Keratinocyte (primary cell): Measurements from ENCODE around the gene SYTL1. TPM values are rescaled to one million over a fixed set of nuclear protein-coding genes. Genes with fewer than 3 reads are reported as not detected.

Source experiments
- DNase-seq: peaks from one replicate; pipeline ENCODE4 v3.0.0-alpha.2; 2011; ENCODE audit warnings: low read depth, missing footprints, low spot score
- FAIRE-seq: peaks from 2 replicates; lab custom pipeline; 2011; peaks lifted over from hg19 to GRCh38; lab: Jason Lieb, UNC
- H2AFZ ChIP-seq: 2 replicates; pipeline ENCODE4 v1.6.0; 2012; ENCODE audit warnings: low read length, control low read depth, inconsistent platforms; ENCODE audit not compliant: control insufficient read depth
- H3K27ac ChIP-seq: 2 replicates; pipeline ENCODE4 v1.5.1; 2011; ENCODE audit warnings: low read length; ENCODE audit not compliant: control insufficient read depth, insufficient read depth
- H3K27me3 ChIP-seq: 3 replicates; pipeline ENCODE4 v1.6.0; 2011; ENCODE audit warnings: low read length; ENCODE audit not compliant: control insufficient read depth, insufficient read depth; ENCODE audit errors: extremely low read depth
- H3K36me3 ChIP-seq, 2 experiments: 2 replicates in 1 of 2; 3 replicates in 1 of 2; pipeline ENCODE4 v1.5.1; 2011; ENCODE audit warnings: low read length in 2 of 2, mild to moderate bottlenecking in 1 of 2; ENCODE audit not compliant: control insufficient read depth in 2 of 2, insufficient read depth in 2 of 2; ENCODE audit errors: extremely low read depth in 1 of 2
- H3K4me1 ChIP-seq: 3 replicates; pipeline ENCODE4 v1.5.1; 2011; ENCODE audit warnings: low read length; ENCODE audit not compliant: control insufficient read depth, insufficient read depth; ENCODE audit errors: extremely low read depth
- H3K4me2 ChIP-seq: 3 replicates; pipeline ENCODE4 v1.6.0; 2011; ENCODE audit warnings: low read depth, low read length; ENCODE audit not compliant: control insufficient read depth, insufficient read depth; ENCODE audit errors: extremely low read depth
- H3K4me3 ChIP-seq, 3 experiments: fragments of 200-600 bp in 1 of 3; sonication (generic) in 1 of 3; 2 replicates in 2 of 3; 3 replicates in 1 of 3; pipeline ENCODE4 v1.5.1; 2011 to 2016; ENCODE audit warnings: low read length in 3 of 3, mild to moderate bottlenecking in 3 of 3, control low read depth in 2 of 3, inconsistent platforms in 1 of 3, low read depth in 1 of 3, mixed read lengths in 1 of 3, mixed run types in 1 of 3, moderate library complexity in 1 of 3; ENCODE audit not compliant: control insufficient read depth in 2 of 3, insufficient read depth in 2 of 3; ENCODE audit errors: extremely low read depth in 1 of 3
- H3K79me2 ChIP-seq: 2 replicates; pipeline ENCODE4 v1.6.0; 2012; ENCODE audit warnings: low read length; ENCODE audit not compliant: control insufficient read depth, insufficient read depth
- H3K9ac ChIP-seq: 3 replicates; pipeline ENCODE4 v1.6.0; 2011; ENCODE audit warnings: low read length; ENCODE audit not compliant: control insufficient read depth, insufficient read depth; ENCODE audit errors: extremely low read depth
- H3K9me1 ChIP-seq: 3 replicates; pipeline ENCODE4 v1.6.0; 2011; ENCODE audit warnings: low read length; ENCODE audit not compliant: control insufficient read depth, insufficient read depth; ENCODE audit errors: extremely low read depth
- H3K9me3 ChIP-seq: 2 replicates; pipeline ENCODE4 v1.5.1; 2012; ENCODE audit warnings: low read depth, low read length; ENCODE audit not compliant: control insufficient read depth
- H4K20me1 ChIP-seq: 3 replicates; pipeline ENCODE4 v1.6.0; 2011; ENCODE audit warnings: low read length; ENCODE audit not compliant: control insufficient read depth, insufficient read depth; ENCODE audit errors: extremely low read depth
- EZH2 ChIP-seq: IDR thresholded peaks from one replicate; pipeline ENCODE4 v1.6.1; 2012; ENCODE audit warnings: inconsistent platforms, mild to moderate bottlenecking, low read length, moderate library complexity
- dilution Hi-C: fragments of 300-500 bp; cut with MboI; formaldehyde crosslinking; loops from one replicate; pipeline ENCODE4 v1.7.0; 2020; ENCODE audit warnings: low sequenced_read_pairs; ENCODE audit not compliant: extremely low pct_ligation_motif_present
- polyA plus RNA-seq, 5 experiments: library from polyadenylated mRNA; depleted of rRNA in 3 of 5; stranded (reverse) in 3 of 5; stranded (forward) in 1 of 5; unstranded in 1 of 5; fragments of >200 nt; gene quantifications; 1 replicate in 1 of 5; 2 replicates in 3 of 5; 3 replicates in 1 of 5; pipeline versions ENCODE4 v1.2.1 to v1.2.3, GENCODE V29; 2011 to 2012; ENCODE audit warnings: missing spikeins in 2 of 5, low read depth in 1 of 5, low replicate concordance in 1 of 5
- TF ChIP-seq, protein P1 (sequence below), 3 experiments: IDR thresholded peaks in 1 of 3; conservative IDR thresholded peaks in 1 of 3; optimal IDR thresholded peaks in 1 of 3; 2 replicates in 2 of 3; 3 replicates in 1 of 3; pipeline versions ENCODE3 to v1.5.1; 2011; ENCODE audit warnings: low read length in 3 of 3, mild to moderate bottlenecking in 3 of 3, moderate library complexity in 2 of 3, control low read depth in 1 of 3, inconsistent platforms in 1 of 3; ENCODE audit not compliant: insufficient read depth in 2 of 3; ENCODE audit errors: extremely low read depth in 1 of 3

SYTL1 gene
- polyA plus RNA-seq, 1 donor (not counting 4 experiments of a cell fraction or from before 2014, with no cell fraction given), result 15.6 TPM

DNA sequence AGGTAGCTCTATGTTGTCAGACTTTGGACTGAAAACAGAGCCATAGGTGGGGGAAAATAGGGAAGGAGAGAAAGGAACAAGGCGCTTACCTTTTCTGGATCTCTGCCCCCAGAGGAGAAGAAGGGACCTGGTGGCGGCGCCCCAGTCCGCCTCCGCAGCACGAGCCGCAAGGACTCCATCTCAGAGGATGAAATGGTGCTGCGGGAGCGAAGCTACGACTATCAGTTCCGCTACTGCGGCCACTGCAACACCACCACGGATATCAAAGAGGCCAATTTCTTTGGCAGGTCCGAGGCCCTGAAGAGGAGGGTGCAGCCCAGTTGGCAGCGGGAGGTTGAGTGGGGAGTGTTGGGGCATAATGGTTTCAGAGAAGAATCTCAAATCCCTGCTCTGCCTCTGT, 38.3 kb upstream of the SYTL1 start:
- peaks cover 3 to 4% of the 10 kb centered on the region in 2 experiments for H3K36me3 ChIP-seq
- peaks cover 22% of the 10 kb centered on the region for H3K4me1 ChIP-seq
- no peaks in the 10 kb centered on the region for H3K27me3 ChIP-seq
- dilution Hi-C loops, result no loop called here
- H3K4me3 ChIP-seq, result no peak overlapping the region
- no peaks in the 10 kb centered on the region for H3K9me3 ChIP-seq
- no peaks in the 10 kb centered on the region for H4K20me1 ChIP-seq
- no peak overlapping the region for H2AFZ ChIP-seq
- TF ChIP-seq, protein P1, sequence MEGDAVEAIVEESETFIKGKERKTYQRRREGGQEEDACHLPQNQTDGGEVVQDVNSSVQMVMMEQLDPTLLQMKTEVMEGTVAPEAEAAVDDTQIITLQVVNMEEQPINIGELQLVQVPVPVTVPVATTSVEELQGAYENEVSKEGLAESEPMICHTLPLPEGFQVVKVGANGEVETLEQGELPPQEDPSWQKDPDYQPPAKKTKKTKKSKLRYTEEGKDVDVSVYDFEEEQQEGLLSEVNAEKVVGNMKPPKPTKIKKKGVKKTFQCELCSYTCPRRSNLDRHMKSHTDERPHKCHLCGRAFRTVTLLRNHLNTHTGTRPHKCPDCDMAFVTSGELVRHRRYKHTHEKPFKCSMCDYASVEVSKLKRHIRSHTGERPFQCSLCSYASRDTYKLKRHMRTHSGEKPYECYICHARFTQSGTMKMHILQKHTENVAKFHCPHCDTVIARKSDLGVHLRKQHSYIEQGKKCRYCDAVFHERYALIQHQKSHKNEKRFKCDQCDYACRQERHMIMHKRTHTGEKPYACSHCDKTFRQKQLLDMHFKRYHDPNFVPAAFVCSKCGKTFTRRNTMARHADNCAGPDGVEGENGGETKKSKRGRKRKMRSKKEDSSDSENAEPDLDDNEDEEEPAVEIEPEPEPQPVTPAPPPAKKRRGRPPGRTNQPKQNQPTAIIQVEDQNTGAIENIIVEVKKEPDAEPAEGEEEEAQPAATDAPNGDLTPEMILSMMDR (optimal IDR thresholded peaks at IDR 0.05 in 1 of 3, IDR thresholded peaks at IDR 0.05 in 1 of 3, conservative IDR thresholded peaks at IDR 0.05 in 1 of 3; ENCODE audit: extremely low read depth in 1 of 3, insufficient read depth in 2 of 3, low read length in 3 of 3), result no peak
- TF ChIP-seq EZH2, result no peak
- FAIRE-seq (no peak), DNase-seq (no peak)
- no peak overlapping the region for H3K27ac ChIP-seq
- H3K9me1 ChIP-seq, result no peaks in the 10 kb centered on the region
- H3K79me2 ChIP-seq, result no peaks in the 10 kb centered on the region
- H3K9ac ChIP-seq, result no peak overlapping the region
- no peak overlapping the region for H3K4me2 ChIP-seq

DNA sequence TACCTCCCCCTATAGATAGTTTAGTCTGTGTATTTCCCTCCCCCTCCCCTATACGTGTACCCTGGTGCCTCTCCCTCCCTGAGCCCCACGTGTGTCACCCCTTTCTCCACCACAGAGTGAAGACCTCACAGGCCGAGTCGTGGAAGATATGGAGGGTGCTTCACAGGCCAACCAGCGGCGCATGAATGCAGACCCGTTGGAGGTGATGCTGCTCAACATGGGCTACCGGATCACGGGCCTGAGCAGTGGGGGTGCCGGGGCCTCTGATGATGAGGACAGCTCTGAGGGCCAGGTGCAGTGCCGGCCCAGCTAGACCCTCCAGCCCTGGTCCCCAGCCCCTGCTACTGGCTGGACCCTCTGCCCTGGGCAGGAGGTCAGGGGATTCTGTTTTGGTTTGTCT, 35.8 kb upstream of the SYTL1 start:
- Histone ChIP-seq H3K9me1 (no peaks in the 10 kb centered on the region), H3K79me2 (no peaks in the 10 kb centered on the region), H4K20me1 (no peaks in the 10 kb centered on the region), H3K4me1 (no peaks in the 10 kb centered on the region), H3K4me3 (no peak overlapping the region), H2AFZ (no peak overlapping the region), H3K9ac (no peak overlapping the region), H3K27ac (no peak overlapping the region), H3K9me3 (no peaks in the 10 kb centered on the region), H3K27me3 (no peaks in the 10 kb centered on the region), H3K4me2 (no peak overlapping the region), H3K36me3 (peaks cover 0 to 4% of the 10 kb centered on the region in 2 experiments)
- TF ChIP-seq, protein P1 (optimal IDR thresholded peaks at IDR 0.05 in 1 of 3, IDR thresholded peaks at IDR 0.05 in 1 of 3, conservative IDR thresholded peaks at IDR 0.05 in 1 of 3; ENCODE audit: extremely low read depth in 1 of 3, insufficient read depth in 2 of 3, low read length in 3 of 3), result no peak
- TF ChIP-seq EZH2, result no peak
- DNase-seq (no peak), FAIRE-seq (no peak)
- dilution Hi-C loops, result no loop called here
